Kidney capillary endothelial cell (primary cell): ENCODE results near the gene TBL1XR1.
"Not testable (repeated sequence)": the region's sequence is repeated elsewhere in the genome, so short reads cannot be mapped to it uniquely, and the experiment has no call there.

Source experiments
- DNase-seq: peaks from one replicate; pipeline ENCODE4 v3.0.0-alpha.2; 2018; ENCODE audit warnings: low spot score

The TBL1XR1 gene

DNA sequence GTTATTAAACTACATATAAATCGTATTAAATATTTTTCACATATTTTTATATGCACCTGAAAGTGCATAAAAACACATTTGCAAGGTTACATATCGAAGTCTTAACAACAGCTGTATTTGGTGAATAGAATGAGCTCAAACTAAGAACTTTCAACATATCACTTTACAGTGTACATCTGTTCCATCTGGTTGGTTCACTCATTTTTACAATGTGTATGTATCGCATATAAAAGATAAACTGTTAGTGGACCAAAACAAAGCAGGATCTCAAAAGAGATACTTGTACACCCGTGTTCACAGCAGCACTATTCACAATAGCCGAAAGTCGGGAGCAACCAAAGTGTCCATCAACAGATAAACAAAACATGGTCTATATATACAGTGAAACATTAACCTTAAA is 55.8 kb downstream of the TBL1XR1 start:
- DNase-seq, result no peak

DNA sequence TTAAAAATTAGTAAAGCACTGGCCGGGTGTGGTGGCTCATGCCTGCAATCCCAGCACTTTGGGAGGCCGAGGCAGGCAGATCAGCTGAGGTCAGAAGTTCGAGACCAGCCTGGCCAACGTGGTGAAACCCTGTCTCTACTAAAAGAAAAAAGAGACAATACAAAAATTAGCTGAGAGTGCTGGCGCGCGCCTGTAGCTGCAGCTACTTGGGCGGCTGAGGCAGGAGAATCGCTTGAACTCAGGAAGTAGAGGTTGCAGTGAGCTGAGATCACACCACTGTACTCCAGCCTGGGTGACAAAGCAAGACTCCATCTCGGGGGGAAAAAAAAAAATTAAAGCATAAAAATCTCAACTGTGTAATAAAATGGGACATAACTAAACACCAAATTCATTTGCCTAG is 58.1 kb downstream of the TBL1XR1 start:
- DNase-seq, result not testable (repeated sequence)

DNA sequence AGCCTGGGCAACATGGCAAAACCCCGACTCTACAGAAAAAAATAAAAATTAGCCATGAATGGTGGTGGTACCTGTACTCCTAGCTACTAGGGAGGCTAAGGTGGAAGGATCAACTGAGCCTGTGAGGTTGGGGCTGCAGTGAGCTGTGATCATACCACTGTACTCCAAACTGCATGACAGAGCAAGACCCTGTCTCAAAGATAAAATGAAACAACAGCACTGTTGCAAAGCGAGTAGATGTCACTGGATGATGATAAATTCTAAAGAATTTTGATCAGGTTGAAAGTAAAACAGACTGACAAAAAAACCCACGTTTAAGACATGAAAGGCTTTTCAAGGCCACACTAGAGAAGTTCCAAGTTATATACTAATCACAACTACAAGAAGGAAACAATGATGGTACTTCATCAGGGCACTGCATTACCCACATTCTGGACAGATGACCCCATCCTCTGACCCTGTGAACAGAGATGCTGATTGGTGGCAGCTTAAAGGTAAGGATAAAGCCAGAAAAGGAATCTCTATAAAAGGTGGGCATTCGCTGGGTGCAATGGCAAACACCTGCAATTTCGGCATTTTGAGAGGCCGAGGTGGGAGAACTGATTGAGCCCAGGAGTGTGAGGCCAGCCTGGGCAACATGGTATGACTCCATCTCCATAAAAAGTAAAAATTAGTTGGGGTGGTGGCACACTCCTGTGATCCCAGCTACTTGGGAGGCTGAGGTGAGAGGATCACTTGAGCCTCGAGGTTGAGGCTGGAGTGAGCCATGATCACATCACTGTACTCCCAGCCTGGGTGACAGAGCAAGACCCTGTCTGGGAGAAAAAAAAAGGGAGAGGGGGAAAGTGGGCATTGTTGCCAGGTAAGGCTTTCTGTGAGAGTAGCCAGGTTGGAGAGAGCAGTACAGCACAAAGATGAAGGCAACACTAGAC is 59.2 kb downstream of the TBL1XR1 start:
- no peak for DNase-seq

DNA sequence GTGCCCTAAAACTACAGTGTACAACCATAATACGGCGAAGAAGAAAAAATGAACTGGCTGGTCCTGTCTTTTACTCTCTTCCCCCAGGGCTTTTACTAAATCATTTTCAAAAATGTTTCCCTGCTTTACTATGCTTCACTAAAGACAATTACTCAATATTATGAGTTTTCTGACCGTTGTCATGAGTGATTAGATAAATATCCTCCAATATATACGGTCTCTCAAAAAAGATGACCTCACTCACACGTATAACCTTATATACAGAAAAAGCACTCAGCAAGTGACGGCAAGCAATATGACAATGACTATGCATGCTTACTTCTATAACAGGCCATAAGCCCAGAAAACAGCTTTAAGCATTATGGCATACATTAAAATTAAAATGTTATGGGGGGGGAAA is 60.5 kb downstream of the TBL1XR1 start:
- DNase-seq, result no peak

DNA sequence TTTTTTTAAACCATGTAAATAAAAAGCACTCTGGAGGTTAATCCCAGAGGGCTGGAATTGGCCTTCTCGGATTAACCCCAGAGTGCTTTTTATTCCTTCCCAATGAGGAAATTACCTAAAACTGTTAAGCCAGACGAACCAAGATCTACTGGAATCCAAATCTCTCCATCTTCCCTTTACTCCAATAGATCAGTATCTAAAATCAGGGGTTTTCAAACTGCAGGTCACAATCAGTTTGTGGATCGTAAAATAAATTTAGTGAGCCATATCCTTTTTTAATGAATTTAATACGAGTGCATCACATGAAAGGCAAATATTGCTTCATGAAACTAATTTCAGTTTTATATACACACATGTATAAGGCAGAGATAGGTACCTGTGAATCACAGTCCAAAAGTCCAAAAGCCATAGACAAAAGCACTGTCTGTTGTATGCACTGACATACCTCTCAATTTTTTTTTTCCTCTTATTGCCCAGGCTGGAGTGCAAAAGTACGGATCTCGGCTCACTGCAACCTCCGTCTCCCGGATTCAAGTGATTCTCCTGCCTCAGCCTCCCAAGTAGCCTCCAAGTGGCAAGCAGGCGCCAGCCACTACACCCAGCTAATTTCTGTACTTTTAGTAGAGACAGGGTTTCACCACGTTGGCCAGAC is 61.3 kb downstream of the TBL1XR1 start:
- DNase-seq, result no peak

DNA sequence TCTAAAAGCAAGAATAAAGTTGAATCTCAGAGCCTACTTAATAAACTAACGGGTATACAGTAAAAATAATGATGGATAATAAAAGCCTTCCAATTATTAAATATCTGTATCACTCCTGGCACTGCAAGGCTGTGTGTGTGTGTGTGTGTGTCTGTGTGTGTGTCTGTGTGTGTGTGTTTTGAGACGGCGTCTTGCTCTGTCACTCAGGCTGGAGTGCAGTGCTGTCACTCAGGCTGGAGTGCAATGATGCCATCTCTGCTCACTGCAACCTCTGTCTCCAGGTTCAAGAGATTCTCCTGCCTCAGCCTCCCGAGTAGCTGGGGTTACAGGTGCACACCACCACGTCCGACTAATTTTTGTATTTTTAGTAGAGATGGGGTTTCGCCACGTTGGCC is 62.5 kb downstream of the TBL1XR1 start:
- no peak for DNase-seq

DNA sequence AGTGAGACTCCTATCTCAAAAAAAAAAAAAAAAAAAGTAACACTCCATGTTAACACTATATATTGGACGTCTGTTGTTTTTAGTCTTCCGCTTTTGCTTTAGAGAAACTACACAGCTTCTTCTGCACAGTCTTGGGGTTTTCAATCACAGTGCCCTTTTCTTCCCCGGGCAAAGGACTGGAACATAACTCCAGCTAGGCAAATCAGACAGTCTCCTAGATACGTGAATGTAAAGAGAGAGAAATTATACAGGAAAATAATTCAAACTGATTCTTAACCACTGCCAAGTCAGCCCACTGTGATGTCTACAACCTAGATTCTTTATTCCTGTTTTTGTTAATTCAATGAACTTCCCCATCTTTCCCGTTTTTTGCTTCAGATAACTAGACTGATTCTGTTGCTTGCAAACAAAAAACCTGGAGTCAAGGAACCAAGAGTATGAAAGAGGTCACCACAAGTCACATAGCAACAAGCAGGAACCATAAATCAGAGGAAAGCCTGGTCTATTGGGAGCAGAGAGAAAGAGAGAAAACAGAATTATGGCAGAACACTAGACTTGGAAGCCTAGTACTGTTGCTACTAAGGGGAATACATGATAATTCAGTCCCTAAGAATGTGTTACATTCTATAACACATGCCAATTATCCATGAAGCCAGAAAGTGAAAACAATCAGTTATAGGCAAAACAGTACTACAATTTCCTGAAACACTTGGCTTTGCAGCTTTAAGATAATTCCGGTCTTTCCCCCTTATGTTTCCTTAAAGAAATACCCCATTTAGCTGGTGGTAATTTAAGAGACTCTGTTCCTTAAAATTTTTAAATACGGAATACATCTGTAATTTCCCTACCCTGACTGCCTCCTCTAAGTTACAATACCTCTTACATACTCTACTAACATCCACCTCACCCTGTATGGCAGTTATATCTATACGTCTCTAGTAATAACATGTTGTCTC is 63.1 kb downstream of the TBL1XR1 start:
- no peak for DNase-seq

DNA sequence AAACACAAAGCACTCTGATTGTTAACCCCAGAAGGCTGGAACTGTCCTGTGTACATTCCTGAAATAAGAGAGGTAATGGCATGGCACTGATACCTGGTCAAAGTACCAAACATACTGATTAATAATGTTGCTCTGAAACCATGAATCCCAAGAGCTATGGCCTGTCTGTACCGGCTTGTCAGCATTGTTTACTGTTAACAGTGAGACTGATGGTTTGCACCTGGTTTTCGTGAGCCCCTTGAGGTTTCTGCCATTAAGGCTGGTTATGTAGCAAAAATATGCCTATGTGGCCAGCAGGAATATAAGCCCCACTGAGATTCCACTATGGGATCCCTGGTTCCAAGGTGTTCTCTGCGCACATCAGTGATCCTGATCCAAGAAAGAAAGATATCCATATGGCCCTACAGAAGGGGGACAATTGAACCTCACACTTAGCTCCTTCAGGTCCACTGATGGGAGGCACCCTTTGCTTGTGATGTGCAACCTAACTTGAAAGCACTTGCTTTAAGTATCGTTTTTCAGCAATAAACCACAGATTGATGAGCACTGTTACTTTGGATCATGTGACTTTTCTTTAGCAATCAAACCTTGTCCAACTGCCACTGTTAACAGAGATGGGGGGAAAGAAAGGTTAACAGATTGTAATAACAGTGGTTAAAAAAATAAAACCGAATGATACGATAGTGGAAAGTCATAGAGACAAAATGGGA is 65.2 kb downstream of the TBL1XR1 start:
- DNase-seq, result no peak

DNA sequence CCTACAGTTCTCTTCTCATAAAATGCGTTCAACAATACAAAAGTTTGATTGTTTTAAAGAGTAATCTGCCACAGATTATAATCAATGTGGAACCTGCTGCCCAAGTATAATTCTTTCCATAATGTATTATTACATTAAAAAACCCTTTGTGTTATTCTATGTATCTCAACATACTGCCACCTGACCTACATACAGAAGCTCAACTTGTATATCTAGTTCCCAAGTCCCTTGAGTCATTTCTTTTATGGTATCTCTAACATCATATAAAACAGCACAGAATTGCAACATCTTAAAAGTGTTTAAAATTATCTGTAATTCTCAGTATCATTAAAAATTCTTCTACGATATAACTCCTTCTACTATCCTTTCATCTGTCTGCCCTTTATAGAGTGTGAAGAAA is 70.3 kb downstream of the TBL1XR1 start:
- DNase-seq, result no peak

DNA sequence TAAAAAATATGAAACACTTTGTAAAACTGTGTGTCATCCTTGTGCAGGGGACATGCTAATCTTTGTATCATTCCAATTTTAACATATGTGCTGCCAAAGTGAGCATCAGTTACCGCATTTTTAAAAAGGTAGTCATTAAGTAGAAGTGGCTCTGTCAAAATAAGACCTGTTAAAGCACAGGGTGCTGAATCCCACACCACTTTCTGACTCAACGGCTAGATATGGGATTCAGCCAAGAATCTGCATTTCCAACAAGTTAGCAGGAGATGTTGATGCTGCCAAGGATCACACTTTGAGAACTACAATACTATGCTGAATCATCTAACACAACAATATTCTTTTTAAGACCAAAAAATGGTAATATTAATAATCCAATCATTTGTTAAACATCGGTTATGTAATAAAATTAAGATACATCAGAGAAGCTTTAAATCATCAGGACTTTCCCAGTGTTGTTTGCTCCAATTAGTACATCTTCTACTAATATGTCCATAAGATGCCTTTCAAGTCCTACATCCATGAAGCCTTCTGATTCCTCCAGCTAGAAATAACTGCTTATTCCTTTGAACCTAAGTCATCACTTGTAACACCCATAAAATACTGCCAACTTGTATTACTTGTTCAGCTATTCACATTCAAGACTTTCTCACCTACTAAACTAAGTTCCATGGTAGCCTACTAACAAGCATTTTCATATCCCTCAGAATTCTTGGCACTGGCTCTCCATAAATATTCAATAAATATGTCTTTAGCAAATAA is 71.1 kb downstream of the TBL1XR1 start:
- no peak for DNase-seq

DNA sequence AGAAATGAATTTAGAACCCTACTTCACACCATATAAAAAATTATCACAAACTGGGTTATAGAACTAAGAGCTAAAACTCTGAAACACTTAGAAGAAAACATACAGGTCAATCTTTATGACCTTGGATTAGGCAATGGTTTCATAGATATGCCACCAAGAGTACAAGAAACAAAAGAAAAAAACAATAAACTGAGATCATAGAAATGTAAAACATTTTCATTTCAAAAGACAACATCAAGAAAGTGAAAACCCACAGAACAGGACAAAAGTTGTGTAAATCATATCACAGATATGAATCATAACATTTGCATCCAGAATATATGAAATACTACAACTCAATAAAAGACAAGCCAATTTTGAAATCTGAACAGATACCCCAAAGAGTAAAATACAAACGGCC is 72.4 kb downstream of the TBL1XR1 start:
- DNase-seq, result no peak

DNA sequence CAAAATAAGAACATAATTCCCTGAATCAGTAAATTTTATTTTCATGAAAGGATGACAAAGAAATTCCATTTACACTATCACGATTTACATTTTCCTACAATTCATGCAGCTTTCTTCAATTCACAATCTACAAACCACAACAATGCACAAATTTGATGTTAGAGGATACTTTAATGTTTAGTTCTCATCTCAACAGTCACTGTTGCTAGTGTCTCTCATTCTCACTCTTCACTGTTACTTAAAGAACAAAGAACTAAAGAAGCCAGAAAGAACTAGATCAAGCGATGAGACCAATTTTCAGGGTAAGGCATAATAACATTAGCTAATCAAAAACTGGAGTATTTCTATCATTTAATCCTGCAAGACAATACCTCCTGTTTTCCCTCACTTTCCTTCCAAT is 73.5 kb downstream of the TBL1XR1 start:
- no peak for DNase-seq

DNA sequence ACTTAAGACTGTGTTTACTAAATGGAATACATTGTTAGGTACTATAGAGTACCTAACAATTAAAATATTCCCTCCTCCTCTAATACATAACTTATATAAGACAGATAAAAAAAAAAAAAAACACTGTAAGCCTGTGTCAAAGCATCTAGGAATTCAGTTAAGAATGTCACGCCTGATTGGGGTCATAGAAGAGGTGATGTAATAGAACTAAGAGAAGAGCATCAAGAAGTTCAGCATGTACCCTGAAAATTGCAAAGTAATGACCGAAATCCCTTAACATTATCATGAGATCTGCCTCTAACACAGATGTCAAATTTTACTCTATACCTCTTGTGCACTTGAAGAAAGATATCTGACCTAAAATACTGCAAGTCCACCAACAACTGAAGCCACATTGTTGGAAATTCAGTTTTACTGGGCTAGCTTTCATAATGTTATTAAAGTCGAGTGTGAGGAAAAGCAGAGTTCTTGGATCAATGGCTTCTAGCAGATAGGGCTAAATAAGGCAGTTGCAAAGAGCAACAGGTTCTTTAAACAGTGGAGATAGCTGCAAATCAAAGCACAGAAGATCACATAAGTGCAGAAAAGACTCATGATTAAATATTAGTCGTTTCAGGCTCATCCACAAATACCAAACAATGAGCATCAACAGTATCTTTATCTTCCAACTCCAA is 75.0 kb downstream of the TBL1XR1 start:
- no peak for DNase-seq

DNA sequence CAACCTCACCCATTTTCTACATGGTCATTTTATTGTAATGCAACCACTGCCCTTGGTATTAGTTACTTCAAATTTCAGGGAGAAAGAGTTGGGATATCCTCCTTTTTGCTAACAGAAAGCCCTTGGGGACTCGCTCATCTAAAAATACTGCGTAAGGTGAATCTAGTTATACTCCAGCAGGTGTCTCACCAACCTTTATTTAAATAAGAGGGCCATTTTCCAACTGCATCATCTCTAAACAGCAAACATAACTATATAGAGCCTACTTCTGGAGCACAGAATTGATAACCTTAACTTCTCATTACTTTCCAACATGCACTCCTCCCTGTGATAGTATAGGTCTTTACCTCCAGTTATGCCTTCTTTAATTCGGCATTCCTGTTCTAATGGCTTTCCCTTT is 77.5 kb downstream of the TBL1XR1 start:
- DNase-seq, result no peak

DNA sequence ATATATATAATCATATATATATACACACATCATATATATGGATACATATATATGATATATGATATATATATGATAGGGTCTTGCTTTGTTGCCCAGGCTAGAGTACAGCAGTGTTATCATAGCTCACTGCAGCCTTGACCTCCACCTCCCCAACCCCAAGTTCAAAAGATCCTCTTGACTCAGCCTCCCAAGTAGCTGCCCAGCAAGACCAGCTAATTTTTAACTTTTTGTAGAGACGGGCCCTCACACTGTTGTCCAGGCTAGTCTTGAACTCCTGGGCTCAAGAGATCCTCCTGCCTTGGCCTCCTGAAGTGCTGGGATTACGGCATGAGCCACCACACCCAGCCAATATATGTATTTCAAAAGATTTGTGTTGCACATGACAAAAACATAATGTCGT is 83.0 kb downstream of the TBL1XR1 start:
- no peak for DNase-seq

DNA sequence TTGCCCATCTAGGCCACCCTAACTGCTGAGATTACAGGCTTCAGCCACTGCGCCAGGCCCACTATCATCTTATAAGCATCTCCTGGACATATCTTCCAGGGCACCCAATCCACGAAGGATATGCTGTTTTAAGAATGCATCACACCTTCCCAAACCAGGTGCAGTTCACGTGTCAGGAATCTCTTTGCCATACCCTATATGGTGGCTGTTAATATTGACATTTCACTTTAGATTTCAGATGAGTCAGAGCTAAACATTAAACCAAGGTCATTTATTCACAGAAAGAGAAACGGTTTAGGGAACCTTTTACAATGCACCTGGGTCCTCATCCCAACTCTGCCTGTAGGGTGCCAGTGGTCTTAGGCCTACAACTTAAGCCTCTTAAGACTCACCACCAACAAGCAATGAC is 85.7 kb downstream of the TBL1XR1 start:
- no peak for DNase-seq

DNA sequence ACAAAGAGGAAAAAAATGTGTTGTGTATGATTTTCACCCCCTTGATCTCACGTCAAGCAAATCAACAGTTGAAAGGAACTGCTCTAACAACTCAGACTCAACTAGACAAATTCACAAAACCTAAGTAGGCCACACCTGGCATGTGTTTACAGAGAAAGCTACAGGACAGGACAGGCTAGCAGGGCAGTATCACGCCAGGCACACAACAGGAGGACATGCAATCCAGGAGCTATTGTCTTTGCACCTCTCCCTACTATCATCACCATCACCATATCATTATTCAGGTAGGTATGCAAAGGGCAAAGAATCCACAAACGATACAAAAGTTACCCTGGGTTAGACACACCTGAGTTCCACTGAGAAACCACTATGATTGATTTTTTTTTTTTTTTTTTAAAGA is 86.4 kb downstream of the TBL1XR1 start:
- DNase-seq, result no peak

DNA sequence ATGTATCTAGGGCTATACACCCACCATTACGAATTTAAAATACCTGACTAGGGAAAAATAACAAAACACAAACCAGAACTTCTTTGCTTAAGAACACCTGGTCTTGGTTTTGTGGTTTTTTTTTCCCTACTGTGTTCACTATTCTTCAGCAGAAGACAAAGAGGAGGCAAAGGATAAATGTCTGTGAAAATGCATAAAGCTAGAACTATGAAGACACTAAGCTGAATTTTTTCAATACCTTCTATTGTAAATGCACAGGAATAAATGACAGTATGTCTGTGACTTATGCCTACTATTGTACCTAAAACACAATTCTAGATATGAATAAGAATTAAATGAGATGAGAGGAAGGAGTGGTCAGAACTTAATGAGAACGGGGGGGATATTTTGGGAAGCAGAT is 86.9 kb downstream of the TBL1XR1 start:
- no peak for DNase-seq

DNA sequence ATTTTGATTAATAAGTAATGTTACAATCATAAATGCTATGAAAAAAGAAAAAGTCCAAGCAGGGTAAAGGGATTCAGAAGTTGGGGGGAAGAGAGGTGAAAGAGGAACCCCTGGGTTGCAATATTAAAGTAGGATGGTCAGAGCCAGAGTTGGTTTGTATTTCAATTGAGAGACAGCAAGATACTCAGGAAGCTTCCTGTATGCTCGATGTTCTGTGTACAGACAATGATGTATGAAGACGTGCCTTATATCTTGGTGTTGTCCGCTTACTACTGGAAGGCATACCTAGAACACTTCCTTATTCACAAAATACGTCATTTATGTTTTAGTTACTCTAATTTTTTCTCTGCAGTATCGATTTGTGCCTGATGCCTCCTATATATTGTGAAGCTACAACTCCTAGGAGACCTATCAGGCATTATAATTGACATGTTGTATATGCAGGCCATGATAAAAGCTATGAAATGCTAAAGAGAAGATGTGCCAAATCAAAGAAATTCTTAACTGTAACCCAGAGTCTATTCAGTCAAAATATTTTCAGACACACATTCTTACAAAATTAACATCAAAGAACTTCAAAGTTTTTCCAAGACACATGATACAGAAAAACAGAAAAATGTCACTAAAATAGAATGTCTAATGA is 87.5 kb downstream of the TBL1XR1 start:
- no peak for DNase-seq

DNA sequence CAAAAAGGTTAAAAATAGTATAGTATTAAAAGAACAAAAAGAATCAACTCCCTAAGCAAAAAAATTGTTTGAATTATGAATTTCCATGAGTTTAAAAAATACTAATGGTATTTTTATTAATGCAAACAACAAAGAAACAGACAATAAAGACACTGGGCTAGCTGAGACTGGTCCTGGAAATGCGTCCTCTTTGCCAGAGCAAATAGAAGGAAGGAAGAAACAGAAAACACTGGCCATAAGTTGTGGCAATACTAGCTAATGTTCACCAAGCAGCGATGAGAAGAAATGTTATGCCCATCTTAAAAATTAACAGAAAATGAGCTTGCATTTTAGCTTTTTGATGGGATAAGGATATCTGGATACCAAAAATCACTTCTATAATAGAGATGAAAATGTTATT is 88.6 kb downstream of the TBL1XR1 start:
- DNase-seq, result no peak
